Esophagus squamous epithelium (tissue), 4 donors: ENCODE measurements around the gene GJA5.

ENCODE experiments used
- CTCF ChIP-seq, 6 experiments: fragments of 450-650 bp in 4 of 6; fragments of 200-600 bp in 2 of 6; sonication (generic) in 2 of 6; IDR thresholded peaks; one replicate each; pipeline ENCODE4 v1.5.1; 2016 to 2019; ENCODE audit warnings: antibody characterized with exemption in 6 of 6, mild to moderate bottlenecking in 4 of 6, moderate library complexity in 4 of 6
- POLR2A ChIP-seq, 4 donors: fragments of 450-650 bp; IDR thresholded peaks; one replicate each; pipeline ENCODE4 v1.6.1; 2017; ENCODE audit warnings: antibody characterized with exemption in 4 of 4, mild to moderate bottlenecking in 4 of 4, moderate library complexity in 3 of 4

- TF ChIP-seq CTCF (IDR thresholded peaks at IDR 0.05) (no peak), POLR2A (IDR thresholded peaks at IDR 0.05) (no peak)
These were observed 9.1 kb downstream of the GJA5 start for GRCh38 chr1:147751346-147751745.
